ENCODE results near the gene LMAN1L.
A peak's percentile ranks its signal among the peaks of the same experiment; 100 is the strongest.

Gene LMAN1L

DNA sequence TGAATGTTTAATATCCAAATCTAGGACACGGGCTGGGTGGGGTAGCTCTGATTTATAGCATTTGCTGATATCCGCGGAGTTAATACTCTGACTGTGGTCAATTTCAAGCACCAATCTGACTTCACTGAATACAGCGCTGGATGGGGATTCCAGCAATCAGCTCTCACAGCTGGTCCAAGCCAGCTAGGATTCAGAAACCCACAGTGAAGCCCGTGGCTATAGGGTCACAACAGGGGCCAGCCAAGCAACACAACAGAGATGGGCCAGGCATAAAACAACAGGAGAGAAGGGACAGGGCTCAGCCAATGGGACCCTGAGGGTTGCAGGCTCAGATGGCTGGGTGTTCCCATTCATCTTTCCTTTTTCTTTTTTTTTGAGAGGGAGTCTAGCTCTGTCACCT is 5.4 kb upstream of the LMAN1L start:
- Histone ChIP-seq H3K36me3 (ENCODE audit: control insufficient read depth in 2 of 2, insufficient read depth in 2 of 2, low read length in 2 of 2) (peaks cover 0 to 8% of the 10 kb centered on the region in 2 donors), H3K27ac (ENCODE audit: low read length) (no peak overlapping the region), H3K9me3 (ENCODE audit: control insufficient read depth in 2 of 2, low read length in 2 of 2) (no peaks in the 10 kb centered on the region), H3K4me1 (ENCODE audit: control insufficient read depth, insufficient read depth, low read length) (no peaks in the 10 kb centered on the region), H3K4me3 (ENCODE audit: low read length in 2 of 2) (no peak overlapping the region), H3K9ac (ENCODE audit: low read length in 2 of 2) (no peak overlapping the region), H3K27me3 (ENCODE audit: control insufficient read depth in 1 of 2, insufficient read depth in 2 of 2, low read length in 2 of 2) (no peaks in the 10 kb centered on the region)

DNA sequence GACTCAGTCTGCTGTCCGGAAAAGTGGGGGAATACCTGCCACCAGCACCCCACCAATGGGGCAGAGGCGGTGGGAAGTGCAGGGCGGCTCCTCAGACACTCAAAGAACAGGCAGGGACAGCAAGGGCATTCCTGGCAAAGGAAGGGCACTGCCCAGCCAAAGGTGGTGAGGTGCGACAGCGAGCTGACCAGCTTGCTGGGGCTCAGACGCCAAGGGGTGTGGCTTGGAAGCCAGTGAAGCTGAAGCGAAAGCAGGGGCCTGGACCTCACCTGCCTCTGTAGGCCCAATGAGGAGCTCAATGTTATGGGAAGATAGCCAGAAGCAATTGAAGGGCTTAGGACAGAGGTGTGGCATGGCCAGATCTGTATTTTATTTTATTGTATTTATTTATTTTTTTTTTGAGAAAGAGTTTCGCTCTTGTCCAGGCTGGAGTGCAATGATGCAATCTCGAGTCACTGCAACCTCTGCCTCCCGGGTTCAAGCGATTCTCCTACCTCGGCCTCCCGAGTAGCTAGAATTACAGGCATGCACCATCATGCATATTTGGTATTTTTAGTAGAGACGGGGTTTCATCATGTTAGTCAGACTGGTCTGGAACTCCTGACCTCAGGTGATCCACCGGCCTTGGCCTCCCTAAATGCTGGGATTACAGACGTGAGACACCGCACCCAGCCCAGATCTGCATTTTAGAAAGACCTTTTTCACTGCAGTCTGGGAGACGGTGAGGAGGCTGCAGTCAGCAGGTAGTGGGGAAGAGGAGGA is 4.4 kb upstream of the LMAN1L start:
- H3K9me3 ChIP-seq (ENCODE audit: control insufficient read depth in 2 of 2, low read length in 2 of 2) = no peaks in the 10 kb centered on the region
- H3K27ac ChIP-seq (ENCODE audit: low read length) = no peak overlapping the region
- no peak overlapping the region for H3K4me3 ChIP-seq (ENCODE audit: low read length in 2 of 2)
- H3K36me3 ChIP-seq (ENCODE audit: control insufficient read depth in 2 of 2, insufficient read depth in 2 of 2, low read length in 2 of 2) = peaks cover 0 to 8% of the 10 kb centered on the region in 2 donors
- H3K27me3 ChIP-seq (ENCODE audit: control insufficient read depth in 1 of 2, insufficient read depth in 2 of 2, low read length in 2 of 2) = no peaks in the 10 kb centered on the region
- H3K9ac ChIP-seq (ENCODE audit: low read length in 2 of 2) = peak overlapping the region in 1 of 2 donors; percentile 13
- no peaks in the 10 kb centered on the region for H3K4me1 ChIP-seq (ENCODE audit: control insufficient read depth, insufficient read depth, low read length)

DNA sequence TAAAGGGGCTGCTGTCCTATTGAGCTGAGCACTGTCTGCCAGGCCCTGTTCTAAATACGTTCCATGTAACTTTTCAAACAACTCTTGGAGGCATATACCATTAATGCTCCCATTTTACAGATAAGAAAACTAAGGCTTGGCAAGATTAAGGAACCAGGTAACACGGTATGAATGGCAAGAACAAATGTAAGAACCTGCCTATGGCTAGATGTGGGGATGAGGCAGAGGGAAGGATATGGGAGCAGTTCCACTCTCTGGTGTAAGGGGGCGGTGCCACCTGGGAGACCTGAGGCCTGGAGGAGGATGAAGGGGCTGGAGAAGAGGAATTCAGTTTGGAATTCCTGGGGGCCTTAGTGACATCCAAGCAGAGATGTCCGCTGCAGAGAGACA is 3.8 kb upstream of the LMAN1L start:
- Histone ChIP-seq H3K27me3 (ENCODE audit: control insufficient read depth in 1 of 2, insufficient read depth in 2 of 2, low read length in 2 of 2) (no peaks in the 10 kb centered on the region), H3K27ac (ENCODE audit: low read length) (no peak overlapping the region)

DNA sequence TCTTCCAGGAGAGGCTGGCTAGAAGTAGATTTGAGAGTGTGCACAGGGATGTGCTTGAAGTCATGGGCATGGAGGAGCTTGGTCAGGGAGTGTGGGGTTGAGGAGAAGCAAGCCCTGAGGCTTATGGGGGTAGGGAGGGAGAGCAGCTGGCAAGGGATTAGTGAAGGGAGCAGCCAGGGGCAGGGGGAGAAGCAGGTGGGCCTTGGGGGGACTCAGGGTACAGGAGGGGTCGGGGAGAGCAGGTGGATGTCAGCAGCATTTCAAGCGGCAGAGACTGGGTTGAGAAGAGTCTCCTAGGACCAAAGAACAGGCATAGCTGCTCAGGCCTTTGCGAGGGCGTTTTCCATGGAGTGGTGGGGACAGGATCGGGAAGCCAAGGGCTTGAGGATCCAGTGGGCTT is 3.4 kb upstream of the LMAN1L start:
- Histone ChIP-seq H3K36me3 (ENCODE audit: control insufficient read depth in 2 of 2, insufficient read depth in 2 of 2, low read length in 2 of 2) (peaks cover 0 to 1% of the 10 kb centered on the region in 2 donors), H3K9ac (ENCODE audit: low read length in 2 of 2) (no peak overlapping the region), H3K9me3 (ENCODE audit: control insufficient read depth in 2 of 2, low read length in 2 of 2) (no peaks in the 10 kb centered on the region), H3K27me3 (ENCODE audit: control insufficient read depth in 1 of 2, insufficient read depth in 2 of 2, low read length in 2 of 2) (no peaks in the 10 kb centered on the region), H3K27ac (ENCODE audit: low read length) (no peak overlapping the region), H3K4me3 (ENCODE audit: low read length in 2 of 2) (no peak overlapping the region), H3K4me1 (ENCODE audit: control insufficient read depth, insufficient read depth, low read length) (no peaks in the 10 kb centered on the region)

More for the DNA sequence above, 3.8 kb upstream of the LMAN1L start:
- Histone ChIP-seq H3K4me3 (ENCODE audit: low read length in 2 of 2) (no peak overlapping the region), H3K9me3 (ENCODE audit: control insufficient read depth in 2 of 2, low read length in 2 of 2) (no peaks in the 10 kb centered on the region), H3K4me1 (ENCODE audit: control insufficient read depth, insufficient read depth, low read length) (no peaks in the 10 kb centered on the region), H3K9ac (ENCODE audit: low read length in 2 of 2) (peak overlapping the region in 1 of 2 donors; percentile 13), H3K36me3 (ENCODE audit: control insufficient read depth in 2 of 2, insufficient read depth in 2 of 2, low read length in 2 of 2) (peaks cover 0 to 3% of the 10 kb centered on the region in 2 donors)

DNA sequence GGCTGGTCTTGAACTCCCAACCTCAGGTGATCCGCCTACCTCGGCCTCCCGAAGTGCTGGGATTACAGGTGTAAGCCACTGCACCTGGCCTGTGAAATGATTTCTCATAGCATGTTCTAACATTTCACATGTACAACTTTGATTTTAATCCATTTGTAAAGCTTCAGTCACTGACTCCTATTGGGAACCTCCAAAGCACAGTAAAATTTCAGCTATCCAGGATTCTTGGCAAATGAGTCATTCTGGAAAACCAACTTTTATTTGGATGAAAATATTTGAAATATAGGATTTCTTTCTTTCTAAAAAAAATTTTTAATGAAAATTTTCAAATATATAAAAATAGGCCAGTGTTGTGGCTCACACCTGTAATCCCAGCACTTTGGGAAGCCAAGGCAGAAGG is 2.7 kb upstream of the LMAN1L start:
- H3K4me1 ChIP-seq (ENCODE audit: control insufficient read depth, insufficient read depth, low read length) = peaks cover 3% of the 10 kb centered on the region
- no peaks in the 10 kb centered on the region for H3K9me3 ChIP-seq (ENCODE audit: control insufficient read depth in 2 of 2, low read length in 2 of 2)
- no peak overlapping the region for H3K4me3 ChIP-seq (ENCODE audit: low read length in 2 of 2)
- H3K27ac ChIP-seq (ENCODE audit: low read length) = no peak overlapping the region
- no peaks in the 10 kb centered on the region for H3K27me3 ChIP-seq (ENCODE audit: control insufficient read depth in 1 of 2, insufficient read depth in 2 of 2, low read length in 2 of 2)
- H3K9ac ChIP-seq (ENCODE audit: low read length in 2 of 2) = no peak overlapping the region
- no peaks in the 10 kb centered on the region for H3K36me3 ChIP-seq (ENCODE audit: control insufficient read depth in 2 of 2, insufficient read depth in 2 of 2, low read length in 2 of 2)

DNA sequence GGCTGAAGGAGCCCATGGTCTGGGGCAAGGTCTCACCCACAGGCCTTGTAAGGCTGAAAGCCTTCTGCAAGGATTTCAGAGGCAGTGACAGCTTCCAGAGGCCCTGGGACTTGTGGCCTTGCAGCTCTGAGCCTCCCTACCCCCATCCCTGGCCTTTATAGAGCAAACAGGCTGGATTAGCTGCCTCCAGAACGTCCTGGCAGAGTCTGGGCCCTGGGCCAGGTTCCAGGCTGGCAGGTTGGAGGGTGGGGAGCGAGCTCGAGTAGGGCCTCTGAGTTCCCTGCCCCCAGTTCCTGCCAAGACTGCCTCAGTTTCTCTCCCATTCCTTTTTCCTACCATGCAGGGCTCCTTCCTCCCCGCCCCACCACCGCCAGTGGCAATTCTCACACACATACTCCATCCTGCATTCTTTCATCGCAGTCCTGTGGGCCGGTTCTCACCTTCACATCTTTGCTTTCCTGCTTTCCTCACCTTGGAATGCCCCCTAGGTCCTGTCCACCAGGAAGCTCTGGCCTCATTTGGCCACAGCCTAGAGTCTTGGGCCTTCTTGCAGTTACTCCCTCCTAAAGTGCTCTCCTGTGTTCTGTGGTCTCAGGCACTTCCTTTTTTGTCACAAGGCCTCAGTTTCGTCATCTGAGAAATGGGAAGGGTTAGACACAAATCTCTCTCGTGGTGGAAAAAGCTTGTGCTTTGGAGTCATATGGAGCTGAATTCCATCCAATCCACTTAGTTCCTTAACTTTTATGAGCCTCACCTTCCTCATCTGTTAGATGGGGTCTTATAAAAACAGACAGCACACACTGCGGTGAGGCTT is 2.7 kb downstream of the LMAN1L start:
- H3K4me1 ChIP-seq (ENCODE audit: control insufficient read depth, insufficient read depth, low read length) = peaks cover 13% of the 10 kb centered on the region
- H3K9me3 ChIP-seq (ENCODE audit: control insufficient read depth in 2 of 2, low read length in 2 of 2) = no peaks in the 10 kb centered on the region
- peak overlapping the region in 1 of 2 donors; percentile 51 for H3K9ac ChIP-seq (ENCODE audit: low read length in 2 of 2)
- peak overlapping the region; percentile 60 for H3K27ac ChIP-seq (ENCODE audit: low read length)
- H3K4me3 ChIP-seq (ENCODE audit: low read length in 2 of 2) = peak overlapping the region in 1 of 2 donors; percentile 29
- H3K27me3 ChIP-seq (ENCODE audit: control insufficient read depth in 1 of 2, insufficient read depth in 2 of 2, low read length in 2 of 2) = peaks cover 0 to 4% of the 10 kb centered on the region in 2 donors
- H3K36me3 ChIP-seq (ENCODE audit: control insufficient read depth in 2 of 2, insufficient read depth in 2 of 2, low read length in 2 of 2) = no peaks in the 10 kb centered on the region

DNA sequence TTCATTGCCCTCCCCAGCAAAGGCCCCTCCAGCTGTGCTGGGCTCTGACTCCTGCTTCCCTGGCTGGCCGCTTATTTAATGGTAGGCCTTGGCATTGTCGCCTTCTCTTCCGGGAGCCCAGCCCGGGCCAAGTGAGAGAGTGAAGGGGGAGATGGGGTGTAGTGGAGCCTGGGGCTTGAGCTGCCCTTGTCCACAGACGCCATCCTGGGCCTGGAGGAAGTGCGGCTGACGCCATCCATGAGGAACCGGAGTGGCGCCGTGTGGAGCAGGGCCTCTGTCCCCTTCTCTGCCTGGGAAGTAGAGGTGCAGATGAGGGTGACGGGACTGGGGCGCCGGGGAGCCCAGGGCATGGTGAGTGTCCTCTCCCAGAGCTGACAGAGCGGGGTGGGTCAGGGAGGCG is 3.3 kb downstream of the LMAN1L start:
- no peak overlapping the region for H3K4me3 ChIP-seq (ENCODE audit: low read length in 2 of 2)
- no peaks in the 10 kb centered on the region for H3K36me3 ChIP-seq (ENCODE audit: control insufficient read depth in 2 of 2, insufficient read depth in 2 of 2, low read length in 2 of 2)
- peaks cover 13% of the 10 kb centered on the region for H3K4me1 ChIP-seq (ENCODE audit: control insufficient read depth, insufficient read depth, low read length)
- H3K27me3 ChIP-seq (ENCODE audit: control insufficient read depth in 1 of 2, insufficient read depth in 2 of 2, low read length in 2 of 2) = peaks cover 0 to 4% of the 10 kb centered on the region in 2 donors
- no peaks in the 10 kb centered on the region for H3K9me3 ChIP-seq (ENCODE audit: control insufficient read depth in 2 of 2, low read length in 2 of 2)
- no peak overlapping the region for H3K27ac ChIP-seq (ENCODE audit: low read length)
- no peak overlapping the region for H3K9ac ChIP-seq (ENCODE audit: low read length in 2 of 2)

DNA sequence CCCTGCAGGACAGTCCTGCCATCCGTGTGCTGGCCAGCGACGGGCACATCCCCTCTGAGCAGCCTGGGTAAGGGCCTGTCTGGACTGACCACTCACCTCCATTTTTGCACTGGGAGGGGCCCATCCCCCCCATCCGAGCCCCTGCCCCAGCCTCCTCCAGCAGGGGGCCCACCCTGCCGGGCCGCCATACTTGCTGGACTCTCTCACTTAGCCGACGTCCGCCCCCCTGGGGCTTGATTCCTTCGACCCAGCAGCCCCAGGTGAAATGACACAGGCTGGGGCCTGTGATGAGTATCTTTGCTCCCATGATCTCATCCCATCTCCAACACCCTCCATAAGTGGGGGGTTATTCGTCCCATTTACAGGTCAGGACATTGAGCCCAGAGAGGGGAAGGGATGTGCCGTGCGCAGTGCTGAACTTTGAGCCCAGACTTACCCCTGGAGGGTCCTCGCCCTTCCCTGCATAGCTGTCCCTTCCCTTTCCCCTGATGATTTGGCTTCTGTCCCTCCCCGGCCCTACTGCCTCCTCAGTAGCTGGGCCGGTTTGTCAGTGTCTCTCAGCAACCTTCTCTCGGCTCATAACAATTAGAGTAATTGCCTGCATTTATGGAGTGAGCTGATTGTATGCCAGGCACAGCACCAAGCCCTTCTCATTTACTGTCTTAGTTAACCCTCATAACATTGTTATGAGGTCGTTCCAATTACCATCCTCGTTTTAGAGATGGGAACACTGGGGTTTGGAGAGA is 4.2 kb downstream of the LMAN1L start:
- Histone ChIP-seq H3K9ac (ENCODE audit: low read length in 2 of 2) (no peak overlapping the region), H3K4me3 (ENCODE audit: low read length in 2 of 2) (no peak overlapping the region), H3K27me3 (ENCODE audit: control insufficient read depth in 1 of 2, insufficient read depth in 2 of 2, low read length in 2 of 2) (peaks cover 0 to 4% of the 10 kb centered on the region in 2 donors), H3K4me1 (ENCODE audit: control insufficient read depth, insufficient read depth, low read length) (peaks cover 13% of the 10 kb centered on the region), H3K36me3 (ENCODE audit: control insufficient read depth in 2 of 2, insufficient read depth in 2 of 2, low read length in 2 of 2) (no peaks in the 10 kb centered on the region), H3K9me3 (ENCODE audit: control insufficient read depth in 2 of 2, low read length in 2 of 2) (no peaks in the 10 kb centered on the region), H3K27ac (ENCODE audit: low read length) (no peak overlapping the region)

DNA sequence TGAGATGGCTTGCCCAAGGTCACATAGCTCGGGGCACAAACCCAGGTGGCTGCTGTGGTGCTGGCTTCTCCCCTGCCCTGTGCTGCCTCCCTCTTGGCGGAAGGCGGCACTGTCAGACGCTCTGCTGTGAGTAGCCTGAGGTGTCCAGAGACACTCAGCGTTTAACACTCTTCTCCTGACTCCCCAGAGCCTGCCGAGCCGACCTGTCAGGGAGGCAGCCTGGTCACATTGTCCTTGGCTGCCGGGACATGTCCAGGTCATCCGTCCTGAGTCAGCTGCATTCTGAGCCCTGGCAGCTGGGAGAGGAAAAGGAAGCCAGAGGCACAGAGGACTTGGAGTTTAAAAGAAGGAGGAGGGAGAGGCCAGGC is 4.7 kb downstream of the LMAN1L start:
- Histone ChIP-seq H3K9me3 (ENCODE audit: control insufficient read depth in 2 of 2, low read length in 2 of 2) (no peaks in the 10 kb centered on the region), H3K27me3 (ENCODE audit: control insufficient read depth in 1 of 2, insufficient read depth in 2 of 2, low read length in 2 of 2) (peaks cover 0 to 4% of the 10 kb centered on the region in 2 donors), H3K9ac (ENCODE audit: low read length in 2 of 2) (no peak overlapping the region), H3K4me1 (ENCODE audit: control insufficient read depth, insufficient read depth, low read length) (peaks cover 13% of the 10 kb centered on the region), H3K27ac (ENCODE audit: low read length) (no peak overlapping the region), H3K36me3 (ENCODE audit: control insufficient read depth in 2 of 2, insufficient read depth in 2 of 2, low read length in 2 of 2) (no peaks in the 10 kb centered on the region), H3K4me3 (ENCODE audit: low read length in 2 of 2) (no peak overlapping the region)

DNA sequence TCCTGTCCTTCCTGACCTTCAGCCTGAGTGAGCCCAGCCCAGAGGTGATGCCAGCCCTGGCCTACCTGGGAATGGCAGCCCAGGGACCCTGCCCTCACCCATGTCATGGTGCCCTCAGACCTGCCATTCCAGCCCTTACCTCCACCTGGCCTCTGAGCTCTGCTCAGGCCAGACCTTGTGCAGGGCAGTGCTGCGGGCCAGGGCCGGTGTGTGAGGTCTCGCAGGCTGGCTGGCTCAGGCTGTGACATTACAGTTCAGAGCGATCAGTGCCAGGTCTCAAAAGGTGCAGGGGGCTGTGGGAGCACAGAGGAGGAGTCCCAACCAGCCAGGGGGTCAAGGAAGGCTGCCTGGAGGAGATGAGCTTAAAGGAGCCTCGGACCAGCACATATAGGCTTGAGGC is 7.4 kb downstream of the LMAN1L start:
- no peaks in the 10 kb centered on the region for H3K9me3 ChIP-seq (ENCODE audit: control insufficient read depth in 2 of 2, low read length in 2 of 2)
- no peaks in the 10 kb centered on the region for H3K36me3 ChIP-seq (ENCODE audit: control insufficient read depth in 2 of 2, insufficient read depth in 2 of 2, low read length in 2 of 2)
- no peak overlapping the region for H3K9ac ChIP-seq (ENCODE audit: low read length in 2 of 2)
- peaks cover 0 to 4% of the 10 kb centered on the region in 2 donors for H3K27me3 ChIP-seq (ENCODE audit: control insufficient read depth in 1 of 2, insufficient read depth in 2 of 2, low read length in 2 of 2)
- peaks cover 8% of the 10 kb centered on the region for H3K4me1 ChIP-seq (ENCODE audit: control insufficient read depth, insufficient read depth, low read length)
- H3K4me3 ChIP-seq (ENCODE audit: low read length in 2 of 2) = no peak overlapping the region
- H3K27ac ChIP-seq (ENCODE audit: low read length) = no peak overlapping the region

All from stomach smooth muscle (tissue), 2 donors.